Measurements from ENCODE around the gene MAF.

GRCh38 chr16:79628501-79628975 lies 28.0 kb upstream of the MAF start:
- TF ChIP-seq, protein P1, sequence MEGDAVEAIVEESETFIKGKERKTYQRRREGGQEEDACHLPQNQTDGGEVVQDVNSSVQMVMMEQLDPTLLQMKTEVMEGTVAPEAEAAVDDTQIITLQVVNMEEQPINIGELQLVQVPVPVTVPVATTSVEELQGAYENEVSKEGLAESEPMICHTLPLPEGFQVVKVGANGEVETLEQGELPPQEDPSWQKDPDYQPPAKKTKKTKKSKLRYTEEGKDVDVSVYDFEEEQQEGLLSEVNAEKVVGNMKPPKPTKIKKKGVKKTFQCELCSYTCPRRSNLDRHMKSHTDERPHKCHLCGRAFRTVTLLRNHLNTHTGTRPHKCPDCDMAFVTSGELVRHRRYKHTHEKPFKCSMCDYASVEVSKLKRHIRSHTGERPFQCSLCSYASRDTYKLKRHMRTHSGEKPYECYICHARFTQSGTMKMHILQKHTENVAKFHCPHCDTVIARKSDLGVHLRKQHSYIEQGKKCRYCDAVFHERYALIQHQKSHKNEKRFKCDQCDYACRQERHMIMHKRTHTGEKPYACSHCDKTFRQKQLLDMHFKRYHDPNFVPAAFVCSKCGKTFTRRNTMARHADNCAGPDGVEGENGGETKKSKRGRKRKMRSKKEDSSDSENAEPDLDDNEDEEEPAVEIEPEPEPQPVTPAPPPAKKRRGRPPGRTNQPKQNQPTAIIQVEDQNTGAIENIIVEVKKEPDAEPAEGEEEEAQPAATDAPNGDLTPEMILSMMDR (IDR thresholded peaks at IDR 0.05; ENCODE audit: low read depth, low read length) = no peak
- TF ChIP-seq MAX (IDR thresholded peaks at IDR 0.05; ENCODE audit: low read depth, low read length) = no peak
